ENCODE results near the gene CLIP1.
"Not testable (repeated sequence)": the region's sequence is repeated elsewhere in the genome, so short reads cannot be mapped to it uniquely, and the experiment has no call there.

The CLIP1 gene

DNA sequence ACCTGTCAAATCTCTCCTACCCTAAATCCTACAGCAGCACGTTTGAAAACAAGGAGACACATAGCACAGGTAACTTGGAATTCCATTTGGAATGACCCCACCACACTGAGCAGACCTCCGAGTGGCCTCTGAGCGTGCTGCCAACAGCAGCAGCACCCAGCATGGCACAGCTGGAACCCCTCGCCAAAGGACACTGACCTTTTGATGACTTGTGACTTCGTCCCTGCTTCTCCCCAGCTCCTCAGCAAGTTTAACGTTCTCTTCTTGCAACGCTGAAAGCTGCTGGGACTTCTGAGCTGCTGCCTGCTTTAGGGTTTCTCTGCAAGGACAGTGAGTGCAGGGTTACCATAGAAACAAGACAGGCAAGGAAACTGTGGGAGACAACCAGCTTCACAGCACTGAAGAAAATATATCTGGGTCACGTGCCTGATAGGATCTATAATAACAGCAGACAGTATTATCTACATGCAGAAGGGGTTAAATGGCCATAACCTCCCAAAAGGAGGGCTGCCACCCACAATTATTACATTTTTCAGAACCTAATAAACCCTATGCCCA is 112.8 kb downstream of the CLIP1 start:
- DNase-seq = no peak

DNA sequence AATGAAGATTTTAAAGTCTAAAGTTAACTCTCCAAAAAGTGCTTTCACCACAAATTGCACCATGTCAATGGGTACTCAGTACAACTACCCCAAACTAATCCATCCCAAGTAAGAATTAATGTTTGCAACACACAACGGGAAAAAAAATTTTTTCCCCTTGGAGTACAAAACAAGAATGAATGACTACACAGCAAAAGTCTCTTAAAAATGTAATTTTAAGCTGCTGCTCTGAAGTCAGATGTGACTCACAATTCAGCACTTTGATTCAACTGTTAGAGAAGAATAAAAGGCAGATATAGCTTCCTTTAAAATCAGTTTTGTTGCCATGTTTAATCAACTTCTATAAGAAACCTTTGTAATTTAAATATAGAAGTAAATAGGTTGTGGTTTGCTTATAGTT is 113.7 kb downstream of the CLIP1 start:
- DNase-seq = no peak

DNA sequence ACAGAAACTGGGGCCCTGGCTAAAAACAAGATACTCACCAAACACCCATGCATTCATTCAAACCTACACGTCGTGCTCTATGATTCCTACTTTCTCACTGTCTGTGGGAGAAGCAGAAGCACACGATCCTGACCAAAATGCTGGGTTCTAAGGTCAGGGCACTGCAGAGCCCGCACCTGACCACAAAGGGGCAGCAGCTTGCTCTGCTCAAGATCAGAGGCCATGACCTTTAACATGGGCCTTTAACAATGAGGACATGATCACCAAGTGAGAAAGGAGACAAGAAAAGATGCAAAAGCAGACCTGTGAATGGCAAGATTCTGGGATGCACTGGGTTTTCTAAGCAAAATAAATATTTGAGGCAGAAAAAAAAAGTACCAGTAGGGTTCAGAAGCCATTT is 116.1 kb downstream of the CLIP1 start:
- DNase-seq = peak in 1 of 2 experiments; percentile 9

DNA sequence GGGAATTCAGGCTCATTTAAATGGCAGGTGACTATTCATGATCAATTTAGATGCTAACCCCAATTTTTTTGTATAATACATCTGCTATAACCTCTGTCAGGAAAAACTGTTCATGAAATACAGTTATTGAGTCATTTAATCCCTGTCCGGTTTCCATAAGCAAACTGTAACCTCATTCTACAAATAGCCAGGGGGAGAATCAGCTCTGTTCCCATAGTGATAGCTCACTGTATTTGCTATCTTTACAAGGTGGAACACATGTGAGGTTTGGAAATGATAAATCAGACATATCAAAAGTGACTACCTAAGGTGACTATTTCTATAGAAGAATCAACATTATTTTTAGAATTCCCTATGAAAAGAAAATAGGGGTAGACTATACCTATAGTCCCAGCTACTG is 117.5 kb downstream of the CLIP1 start:
- no peak for DNase-seq

DNA sequence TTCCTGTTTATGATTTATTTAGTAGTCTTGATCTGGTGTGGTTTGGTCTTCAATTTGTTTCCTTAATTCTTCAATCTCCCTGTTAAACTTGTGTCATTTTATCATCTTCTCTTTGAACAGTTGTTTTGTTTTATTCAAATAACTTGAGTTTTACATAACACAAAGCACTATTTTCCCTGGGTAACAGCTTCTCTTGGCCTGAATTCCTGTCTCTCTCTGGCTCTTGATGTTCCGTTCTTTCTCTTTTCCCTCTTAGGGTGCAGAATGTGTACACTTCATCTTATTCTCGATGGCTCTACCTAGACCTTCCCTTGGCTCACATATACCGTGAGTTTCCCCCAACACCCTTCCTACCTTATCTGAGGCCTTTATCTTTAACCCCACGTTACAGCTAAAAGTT is 119.4 kb downstream of the CLIP1 start:
- no peak for DNase-seq

DNA sequence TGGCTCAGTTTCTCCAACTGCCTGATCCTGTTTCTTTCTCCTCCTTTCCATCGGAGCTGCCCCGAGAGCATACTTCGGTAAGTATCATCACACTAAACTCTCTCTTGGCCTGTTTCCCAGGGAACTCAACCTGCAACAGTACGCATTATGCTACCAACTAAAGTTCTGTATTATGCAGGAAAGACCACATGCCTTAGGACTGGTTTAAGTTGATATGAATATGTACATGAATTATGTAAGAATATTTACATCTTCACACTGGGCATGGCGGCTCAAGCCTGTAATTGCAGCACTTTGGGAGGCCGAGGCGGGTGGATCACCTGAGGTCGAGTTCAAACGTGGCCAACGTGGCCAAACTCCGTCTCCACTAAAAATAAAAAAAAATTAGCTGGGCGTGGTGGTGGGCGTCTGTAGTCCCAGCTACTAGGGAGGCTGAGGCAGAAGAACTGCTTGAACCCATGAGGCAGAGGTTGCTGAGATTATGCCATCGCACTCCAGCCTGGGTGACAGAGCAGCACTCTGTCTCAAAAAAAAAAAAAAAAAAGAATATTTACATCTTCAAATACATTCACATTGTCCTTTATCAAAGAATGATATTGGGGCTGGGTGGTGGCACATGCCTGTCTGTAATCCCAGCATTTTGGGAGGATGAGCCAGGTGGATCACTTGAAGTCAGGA is 124.3 kb downstream of the CLIP1 start:
- DNase-seq = no peak

DNA sequence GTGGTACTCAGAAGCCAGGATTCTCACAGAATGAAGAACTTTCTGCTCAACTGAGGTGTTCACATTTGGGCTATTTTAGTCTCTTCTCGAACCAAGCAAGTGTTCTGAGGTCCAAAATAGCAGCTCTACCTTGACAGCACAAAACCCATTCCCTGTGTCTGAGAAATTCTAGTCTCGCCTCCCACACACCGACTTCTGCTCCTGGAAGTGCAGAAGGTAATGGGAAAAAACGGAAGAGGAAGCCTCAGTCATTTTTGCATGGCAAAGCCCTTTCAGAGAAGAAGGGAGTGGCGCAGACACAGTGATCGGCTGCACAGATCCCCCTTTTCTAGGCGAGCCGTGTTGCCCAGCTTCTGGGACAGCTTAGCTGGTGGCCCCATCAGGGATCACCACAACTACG is 125.0 kb downstream of the CLIP1 start:
- no peak for DNase-seq

DNA sequence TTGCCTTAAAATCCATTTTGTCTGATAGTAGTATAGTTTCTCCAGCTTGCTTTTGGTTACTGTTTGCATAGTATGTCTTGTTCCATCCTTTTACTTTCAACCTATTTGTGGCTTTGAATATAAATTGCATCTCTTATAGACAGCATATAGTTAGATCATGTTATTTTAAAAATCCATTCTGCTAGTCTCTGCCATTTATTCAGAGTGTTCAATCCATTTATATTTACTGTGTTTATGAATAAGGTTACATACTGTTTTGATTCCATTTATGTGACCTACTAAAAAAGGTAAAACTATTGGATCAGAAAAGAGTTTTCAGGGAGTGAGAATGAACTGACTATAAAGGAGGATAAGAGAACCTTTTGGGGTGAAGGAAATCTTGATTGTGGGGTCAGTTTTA is 126.6 kb downstream of the CLIP1 start:
- no peak for DNase-seq

DNA sequence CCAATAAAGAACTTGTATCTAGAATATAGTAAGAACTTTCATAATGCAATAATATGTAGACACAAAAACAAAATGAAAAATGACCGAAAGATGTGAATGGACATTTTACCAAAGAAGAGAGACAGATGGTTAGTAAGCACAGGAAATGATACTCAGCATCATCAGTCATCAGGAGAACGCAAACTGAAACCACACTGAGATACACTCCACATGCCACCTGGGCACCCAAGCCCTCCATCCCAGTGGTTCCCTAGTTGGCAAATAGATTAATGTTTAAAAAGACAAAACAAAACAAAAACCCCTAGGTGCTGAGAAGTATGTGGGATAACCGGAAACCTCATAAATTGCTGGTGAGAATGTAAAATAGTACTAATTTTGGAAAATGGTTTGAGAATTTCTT is 129.4 kb downstream of the CLIP1 start:
- DNase-seq = peak in 1 of 2 experiments; percentile 2

DNA sequence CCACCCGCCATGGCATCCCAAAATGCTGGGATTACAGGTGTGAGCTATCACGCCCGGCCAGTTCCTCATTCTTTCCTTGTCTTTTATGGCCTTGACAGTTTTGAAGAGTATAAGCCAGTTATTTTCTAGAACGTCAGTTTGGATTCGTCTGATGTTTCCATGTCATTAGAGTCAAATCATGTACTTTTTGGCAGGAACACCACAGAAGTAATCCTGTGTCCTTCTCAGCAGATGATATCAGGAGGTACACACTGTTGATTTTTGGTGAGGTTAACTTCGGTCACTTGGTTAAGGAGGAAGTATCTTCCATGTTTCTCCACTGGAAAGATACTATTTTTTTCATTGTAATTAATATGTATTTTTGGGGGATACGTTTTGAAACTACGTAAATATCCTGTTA is 131.0 kb downstream of the CLIP1 start:
- DNase-seq = no peak

DNA sequence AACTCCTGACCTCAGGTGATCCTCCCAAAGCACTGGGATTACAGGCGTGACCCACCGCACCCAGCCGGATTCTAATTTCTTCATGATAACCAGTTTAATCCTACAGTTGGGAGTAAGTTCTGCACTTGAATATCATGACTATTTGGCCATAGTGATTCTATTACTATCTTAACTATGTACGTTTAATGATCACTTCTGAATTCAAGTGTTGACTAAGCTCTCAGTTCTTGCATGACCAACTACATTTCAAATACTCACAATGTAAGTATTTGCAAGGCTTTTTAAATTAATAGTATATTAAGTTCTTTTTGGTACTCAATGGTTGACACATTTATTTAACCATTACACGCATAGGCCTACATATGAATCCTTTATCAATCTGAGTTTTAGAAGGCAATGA is 138.8 kb downstream of the CLIP1 start:
- DNase-seq = no peak

DNA sequence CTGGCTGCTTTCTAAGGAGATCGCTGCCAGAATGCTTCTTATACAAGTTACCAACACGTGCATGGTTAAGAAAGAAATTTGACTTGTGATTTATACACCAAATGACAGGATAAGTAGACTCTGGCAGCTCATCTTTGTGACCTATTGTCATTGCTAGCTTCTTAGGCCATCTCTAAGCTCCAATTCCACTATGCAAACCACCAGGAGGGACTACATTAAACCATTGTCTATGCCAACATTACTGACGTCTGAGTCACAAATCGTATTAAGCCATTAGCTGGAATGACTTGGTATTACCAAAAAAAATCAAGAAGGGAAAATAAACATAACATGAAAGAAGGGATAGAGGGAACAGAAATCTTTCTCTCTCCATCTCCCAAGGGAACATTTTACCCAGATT is 140.4 kb downstream of the CLIP1 start:
- no peak for DNase-seq

DNA sequence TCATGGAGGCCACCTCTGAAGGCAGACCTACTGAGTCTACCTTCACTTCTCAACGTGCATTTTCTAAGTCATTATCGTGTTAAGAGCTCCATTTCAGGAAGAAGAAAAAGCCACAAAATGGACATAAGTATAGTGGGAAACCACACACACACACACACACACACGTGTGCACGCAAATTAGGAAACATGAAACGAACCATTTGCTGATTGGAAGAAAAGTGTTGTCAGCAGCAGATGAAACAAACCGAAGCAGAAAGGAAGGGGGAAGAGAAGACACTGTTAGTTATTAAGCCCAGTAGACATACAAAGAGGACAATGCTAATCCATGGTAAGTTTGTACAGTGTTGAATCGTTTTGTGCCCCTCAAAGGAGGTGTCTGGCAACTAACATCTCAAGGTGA is 146.2 kb downstream of the CLIP1 start:
- no peak for DNase-seq

DNA sequence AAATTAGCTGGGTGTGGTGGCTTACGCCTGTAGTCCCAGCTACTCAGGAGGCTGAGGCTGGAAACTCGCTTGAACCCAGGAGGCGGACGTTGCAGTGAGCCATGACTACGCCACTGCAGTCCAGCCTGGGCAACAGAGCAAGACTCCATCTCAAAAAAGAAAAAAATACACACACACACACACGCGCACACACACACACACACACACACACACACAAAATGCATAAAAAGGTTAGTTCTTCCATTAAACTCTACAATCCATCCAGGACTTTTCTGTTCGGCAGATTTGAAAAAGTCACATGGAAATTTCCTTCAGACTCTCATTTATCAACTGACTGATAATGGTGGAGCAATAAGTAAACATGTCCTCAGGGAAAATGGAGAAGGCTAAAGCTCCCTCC is 147.0 kb downstream of the CLIP1 start:
- no peak for DNase-seq

DNA sequence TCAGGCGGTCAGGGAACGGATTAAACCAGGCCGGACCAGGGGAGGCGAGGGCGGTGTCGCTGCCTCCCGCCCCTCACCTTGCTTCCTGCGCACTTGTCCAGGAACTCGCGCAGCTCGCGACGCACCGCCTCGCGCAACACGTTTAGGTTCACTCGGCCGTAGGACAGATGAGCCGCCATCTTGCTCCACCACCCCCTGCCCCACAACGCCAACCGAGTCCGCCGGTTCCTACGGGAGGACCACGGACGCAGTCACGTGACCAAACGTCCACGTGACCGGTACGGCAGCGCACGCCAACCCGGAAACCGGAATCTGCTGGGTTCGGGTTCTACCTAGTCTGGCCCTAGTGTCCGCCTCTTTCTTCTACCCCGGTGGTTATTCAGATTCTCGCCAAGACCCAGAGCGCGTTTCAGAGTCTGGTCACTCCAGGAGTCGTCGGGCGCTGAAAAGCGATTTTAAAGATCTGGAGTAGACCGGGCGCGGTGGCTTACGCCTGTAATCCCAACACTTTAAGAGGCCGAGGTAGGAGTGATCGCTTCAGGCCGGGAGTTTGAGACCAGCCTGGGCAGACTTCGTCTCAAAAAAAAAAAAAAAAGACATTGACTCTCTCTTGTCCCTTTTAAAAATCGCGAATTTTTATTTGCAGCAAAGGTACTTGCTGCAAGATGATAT is 156.1 kb downstream of the CLIP1 start, which contains the start of gene VPS33A:
VPS33A (minus strand) TSS at position 265 of the 672 bp plus-strand sequence; CDS start at position 179, 86 bp downstream.
- peak; percentile 87 to 98 for DNase-seq

DNA sequence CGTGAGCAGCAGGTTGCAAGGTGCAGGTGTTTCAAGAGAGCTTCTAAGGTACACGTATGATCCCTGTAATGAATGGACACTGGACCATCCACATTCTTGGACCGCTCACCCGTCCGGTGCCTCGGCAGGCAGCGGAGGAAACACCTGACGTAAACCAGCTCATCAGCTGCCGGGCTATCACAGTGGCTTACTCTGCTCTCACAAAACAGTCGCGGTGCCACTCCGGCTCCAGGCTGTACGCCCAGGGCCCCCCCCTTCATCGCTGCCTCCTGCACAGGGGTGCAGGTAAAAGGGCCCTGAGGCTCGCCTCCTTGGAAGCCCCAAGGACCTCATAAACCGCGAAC is 156.6 kb downstream of the CLIP1 start:
- DNase-seq = peak in 1 of 2 experiments; percentile 30

DNA sequence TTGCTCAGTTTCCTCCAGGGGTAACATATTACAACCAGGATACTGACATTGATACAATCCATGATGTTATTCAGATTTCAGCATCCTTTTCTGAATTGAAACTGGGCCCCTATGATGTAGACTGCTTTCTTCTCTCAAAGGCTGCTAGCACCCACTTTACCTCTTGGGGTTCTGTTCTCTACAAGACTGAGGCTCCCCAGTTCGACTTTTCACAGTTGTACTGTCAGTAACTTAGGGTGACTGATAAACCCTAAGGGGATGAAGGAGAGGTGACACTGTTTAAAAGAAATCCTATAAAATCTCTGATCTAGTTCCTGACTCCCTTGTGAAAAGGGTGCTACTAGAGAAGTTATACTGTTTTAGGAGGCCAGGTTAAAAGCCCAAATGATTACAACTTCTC is 157.0 kb downstream of the CLIP1 start:
- DNase-seq = no peak

DNA sequence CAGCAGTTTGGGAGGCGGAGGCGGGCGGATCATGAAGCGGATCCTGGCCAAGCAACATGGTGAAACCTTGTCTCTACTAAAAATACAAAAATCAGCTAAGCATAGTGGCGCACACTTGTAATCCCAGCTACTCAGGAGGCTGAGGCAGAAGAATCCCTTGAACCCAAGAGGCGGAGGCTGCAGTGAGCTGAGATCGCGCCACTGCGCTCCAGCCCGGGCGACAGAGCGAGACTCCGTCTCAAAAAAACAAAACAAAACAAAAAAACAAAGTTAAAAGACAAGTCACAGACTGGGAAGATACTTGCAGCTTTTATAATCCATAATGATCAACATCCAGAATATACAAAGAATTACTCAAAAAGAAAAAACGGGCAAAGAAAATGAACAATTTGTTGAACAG is 161.7 kb downstream of the CLIP1 start:
- not testable (repeated sequence) for DNase-seq

DNA sequence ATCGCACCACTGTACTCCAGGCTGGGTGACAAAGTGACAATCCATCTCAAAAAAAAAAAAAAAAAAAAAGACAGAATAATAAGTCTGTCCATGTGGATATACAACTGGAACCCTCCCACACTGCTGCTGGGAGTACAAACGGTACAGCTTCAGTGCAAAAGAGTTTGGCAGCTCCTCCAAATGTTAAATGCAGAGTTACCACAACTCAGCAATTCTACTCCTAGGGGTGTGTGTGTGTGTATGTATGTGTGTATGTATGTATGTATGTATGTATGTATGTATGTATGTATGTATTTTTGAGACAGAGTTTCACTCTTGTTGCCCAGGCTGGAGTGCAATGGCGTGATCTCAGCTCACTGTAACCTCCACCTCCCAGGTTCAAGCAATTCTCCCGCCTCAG is 163.5 kb downstream of the CLIP1 start:
- not testable (repeated sequence) for DNase-seq

DNA sequence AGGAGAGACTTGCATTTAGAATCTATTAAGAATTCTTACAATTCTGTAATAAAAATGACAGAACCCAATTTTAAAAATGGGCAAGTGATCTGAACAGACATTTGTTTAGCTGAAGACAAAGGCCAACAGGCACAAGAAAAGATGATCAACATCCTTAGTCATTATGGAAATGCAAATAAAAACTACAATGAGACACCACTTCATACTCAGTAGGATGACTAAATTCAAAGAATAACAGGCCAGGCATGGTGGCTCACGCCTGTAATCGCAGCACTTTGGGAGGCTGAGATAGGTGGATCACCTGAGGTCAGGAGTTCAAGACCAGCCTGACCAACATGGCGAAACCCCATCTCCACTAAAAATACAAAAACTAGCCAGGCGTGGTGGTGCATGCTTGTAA is 164.0 kb downstream of the CLIP1 start:
- not testable (repeated sequence) for DNase-seq

DNA sequence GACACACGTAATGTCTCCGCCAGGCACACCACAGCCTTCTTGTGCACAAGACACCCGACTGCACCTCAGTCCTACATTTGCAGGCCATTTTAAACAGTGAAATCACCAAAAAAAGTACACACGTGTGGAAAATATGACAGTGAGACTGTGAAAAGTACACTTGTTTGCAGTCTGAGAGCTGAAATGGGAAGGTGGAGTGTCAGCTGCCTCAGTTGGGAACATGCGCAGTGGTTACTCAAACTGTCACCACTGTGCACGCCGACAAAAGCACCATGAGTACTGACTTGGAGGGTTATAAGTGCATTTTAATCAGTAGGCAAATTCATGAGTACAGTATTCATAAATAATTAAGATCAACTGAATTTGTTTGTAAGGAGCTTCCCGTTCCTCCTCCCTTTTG is 171.9 kb downstream of the CLIP1 start:
- DNase-seq = no peak

DNA sequence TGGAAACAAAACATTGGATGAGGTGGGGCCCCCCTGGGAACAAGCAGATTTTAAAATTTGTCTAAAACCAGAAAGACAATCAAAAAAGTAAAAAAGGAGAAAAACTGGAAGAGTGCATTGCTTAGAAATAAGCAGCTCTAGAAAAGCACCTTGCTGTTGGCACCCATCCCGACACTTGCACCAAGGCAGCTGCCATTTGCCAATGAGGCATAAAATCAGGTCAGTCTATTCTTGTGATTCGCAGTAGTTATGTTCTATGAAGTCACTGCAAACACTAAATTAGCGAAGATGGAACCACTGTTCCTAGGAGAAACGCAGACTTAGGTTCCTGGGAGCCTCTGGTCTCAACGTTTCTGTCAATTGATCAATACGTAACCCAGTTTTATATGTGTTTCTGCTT is 172.4 kb downstream of the CLIP1 start:
- no peak for DNase-seq

DNA sequence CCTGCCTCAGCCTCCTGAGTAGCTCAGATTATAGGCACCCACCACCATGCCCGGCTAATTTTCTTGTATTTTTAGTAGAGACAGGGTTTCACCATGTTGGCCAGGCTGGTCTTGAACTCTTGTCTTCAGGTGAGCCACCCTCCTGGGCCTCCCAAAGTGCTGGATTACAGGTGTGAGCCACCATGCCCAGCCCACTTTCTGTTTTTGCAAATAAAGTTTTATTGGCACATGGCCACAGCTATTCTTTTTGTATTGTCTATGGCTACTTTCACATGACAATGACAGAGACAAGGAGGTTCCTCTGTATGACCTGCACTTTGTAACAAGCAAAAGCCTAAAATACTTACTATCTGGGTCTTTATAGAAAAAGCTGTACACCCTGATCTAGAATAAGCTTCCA is 176.9 kb downstream of the CLIP1 start:
- no peak for DNase-seq

DNA sequence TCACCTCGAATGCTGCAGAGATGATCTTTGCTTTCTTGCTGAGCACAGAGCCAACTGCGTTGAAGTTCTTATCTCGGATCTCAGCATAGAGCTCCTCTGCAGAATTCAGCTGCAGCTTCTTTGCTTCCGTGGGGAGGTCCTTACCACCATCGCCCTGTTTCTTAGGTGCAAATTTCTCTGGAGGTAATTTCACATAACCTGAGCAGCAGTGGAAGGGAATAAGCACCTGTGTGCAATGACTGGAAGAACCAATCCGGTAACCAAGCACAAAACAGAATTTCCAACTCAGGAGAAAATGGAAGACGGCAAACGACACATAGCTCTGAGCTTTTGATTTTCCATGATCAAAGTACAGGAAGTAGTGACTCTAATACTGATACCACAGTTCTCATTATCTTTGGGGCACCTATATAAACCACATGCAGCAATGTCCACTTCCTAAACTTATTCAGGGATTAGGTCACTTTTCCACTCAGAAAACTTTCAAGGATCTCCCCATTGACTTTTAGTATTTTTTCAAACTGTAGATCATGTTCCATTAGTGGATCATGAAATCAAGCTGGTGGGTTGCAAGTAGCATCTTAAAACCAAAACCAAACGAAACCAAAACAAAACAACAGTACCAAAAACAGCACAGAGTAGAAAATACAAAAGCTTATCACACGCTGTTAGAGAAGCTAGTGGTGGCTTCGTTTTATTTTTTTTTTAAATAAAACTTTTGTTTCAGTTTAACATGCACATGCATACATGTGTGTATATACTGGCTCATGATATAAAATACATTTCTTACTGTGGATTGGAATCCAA is 177.7 kb downstream of the CLIP1 start:
- no peak for DNase-seq

Measured in NCI-H524 (cell line).